Activated naive CD4-positive, alpha-beta T cell treated with anti-CD3 and anti-CD28 coated beads, Interleukin-2, amount 10 ng/mL, durations not matched to agents 7 days and 5 days (primary cell): ENCODE data around the gene TUBD1.
"Not testable (repeated sequence)": the region's sequence is repeated elsewhere in the genome, so short reads cannot be mapped to it uniquely, and the experiment has no call there.

Experiments
- CTCF ChIA-PET: fragments of 350-600 bp; sonication (Branson Sonifier 250); formaldehyde crosslinking; loops from one replicate; lab custom pipeline; 2021; ENCODE audit warnings: antibody characterized with exemption; lab: Charles Lee
- DNase-seq: peaks from one replicate; pipeline ENCODE4 v3.0.0-alpha.2; 2020
- H3K27ac Mint-ChIP-seq: one replicate; pipeline ENCODE4 v1.8.0; 2021; ENCODE audit warnings: mild to moderate bottlenecking, moderate library complexity, mixed read lengths
- H3K27me3 Mint-ChIP-seq: one replicate; pipeline ENCODE4 v1.8.0; 2021; ENCODE audit warnings: mild to moderate bottlenecking, mixed read lengths
- H3K36me3 Mint-ChIP-seq: one replicate; pipeline ENCODE4 v1.8.0; 2021; ENCODE audit warnings: mixed read lengths
- H3K4me1 Mint-ChIP-seq: one replicate; pipeline ENCODE4 v1.8.0; 2021; ENCODE audit warnings: mixed read lengths
- H3K4me3 Mint-ChIP-seq: one replicate; pipeline ENCODE4 v1.8.0; 2021; ENCODE audit warnings: mild to moderate bottlenecking, moderate library complexity, mixed read lengths
- H3K9me3 Mint-ChIP-seq: one replicate; pipeline ENCODE4 v1.8.0; 2021; ENCODE audit warnings: mixed read lengths

TUBD1 gene

GRCh38 chr17:59832883-59833379 lies 59.8 kb downstream of the TUBD1 start:
- peaks cover 75% of the 10 kb centered on the region for H3K4me1 Mint-ChIP-seq
- CTCF ChIA-PET = interaction anchor here (1.2 to 3.5 kb wide), 2 partner anchors 46 to 53 kb away, joined by 4 to 22 read pairs; no protein-coding TSS in a partner anchor
- H3K27ac Mint-ChIP-seq = peak overlapping the region; percentile 28
- H3K27me3 Mint-ChIP-seq = no peaks in the 10 kb centered on the region
- no peak for DNase-seq
- no peaks in the 10 kb centered on the region for H3K9me3 Mint-ChIP-seq
- H3K4me3 Mint-ChIP-seq = no peak overlapping the region
- H3K36me3 Mint-ChIP-seq = peaks cover 17% of the 10 kb centered on the region

DNA sequence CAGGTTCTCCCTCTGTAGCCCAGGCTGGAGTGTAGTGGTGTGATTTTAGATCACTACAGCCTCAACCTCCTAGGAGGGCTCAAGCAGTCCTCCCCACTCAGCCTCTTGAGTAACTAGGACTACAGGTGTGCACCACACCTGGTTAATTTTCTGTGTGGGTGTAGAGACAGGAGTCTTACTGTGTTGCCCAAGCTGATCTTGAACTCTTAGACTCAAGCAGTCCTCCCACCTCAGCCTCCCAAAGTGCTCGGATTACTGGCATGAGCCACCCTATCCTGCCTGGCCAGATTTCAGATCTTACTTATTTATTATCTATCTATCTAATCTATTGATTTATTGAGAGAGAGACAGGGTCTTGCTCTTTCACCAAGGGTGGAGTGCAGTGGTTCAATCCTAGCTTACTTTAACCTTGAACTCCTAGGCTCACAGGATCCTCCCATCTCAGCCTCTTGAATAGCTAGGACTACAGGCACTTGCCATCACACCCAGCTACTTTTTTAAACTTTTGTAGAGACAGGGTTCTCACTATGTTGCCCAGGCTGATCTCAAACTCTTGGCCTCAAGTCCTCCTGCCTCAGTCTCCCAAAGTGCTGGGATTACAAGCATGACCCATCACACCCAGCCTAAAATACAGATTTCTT lies 61.8 kb downstream of the TUBD1 start:
- Mint-ChIP-seq H3K27ac (peak overlapping the region; percentile 98), H3K4me3 (no peak overlapping the region), H3K4me1 (peaks cover 81% of the 10 kb centered on the region), H3K27me3 (no peaks in the 10 kb centered on the region), H3K36me3 (peaks cover 23% of the 10 kb centered on the region), H3K9me3 (no peaks in the 10 kb centered on the region)
- no peak for DNase-seq
- CTCF ChIA-PET = interaction anchor here (2.1 to 5.7 kb wide), 3 partner anchors 45 to 77 kb away, joined by 4 to 22 read pairs (median 21); no protein-coding TSS in a partner anchor

GRCh38 chr17:59830007-59830630 lies 62.6 kb downstream of the TUBD1 start:
- DNase-seq = no peak
- Mint-ChIP-seq H3K9me3 (no peaks in the 10 kb centered on the region), H3K36me3 (peaks cover 23% of the 10 kb centered on the region), H3K27ac (peak overlapping the region; percentile 98), H3K4me1 (peaks cover 84% of the 10 kb centered on the region), H3K27me3 (no peaks in the 10 kb centered on the region), H3K4me3 (peak overlapping the region; percentile 75)
- CTCF ChIA-PET = interaction anchor here (2.1 to 5.7 kb wide), 2 partner anchors 47 to 76 kb away, joined by 4 to 21 read pairs; no protein-coding TSS in a partner anchor

GRCh38 chr17:59829217-59830006 lies 63.3 kb downstream of the TUBD1 start:
- peak overlapping the region; percentile 75 for H3K4me3 Mint-ChIP-seq
- peaks cover 83% of the 10 kb centered on the region for H3K4me1 Mint-ChIP-seq
- no peaks in the 10 kb centered on the region for H3K9me3 Mint-ChIP-seq
- peak; percentile 50 for DNase-seq
- peak overlapping the region; percentile 98 for H3K27ac Mint-ChIP-seq
- H3K36me3 Mint-ChIP-seq = peaks cover 23% of the 10 kb centered on the region
- CTCF ChIA-PET = interaction anchor here (0.6 to 5.7 kb wide), 7 partner anchors 9 to 77 kb away, joined by 3 to 21 read pairs (median 4); no protein-coding TSS in a partner anchor
- H3K27me3 Mint-ChIP-seq = no peaks in the 10 kb centered on the region

- not testable (repeated sequence) for DNase-seq, H3K27me3 Mint-ChIP-seq, H3K9me3 Mint-ChIP-seq
- peaks cover 81% of the 10 kb centered on the region for H3K4me1 Mint-ChIP-seq
- CTCF ChIA-PET = interaction anchor here (1.0 to 5.7 kb wide), 7 partner anchors 10 to 77 kb away, joined by 3 to 21 read pairs (median 6); no protein-coding TSS in a partner anchor
- H3K4me3 Mint-ChIP-seq = peak overlapping the region; percentile 75
- peaks cover 22% of the 10 kb centered on the region for H3K36me3 Mint-ChIP-seq
- H3K27ac Mint-ChIP-seq = peak overlapping the region; percentile 98
Measured at GRCh38 chr17:59828819-59829216, 63.9 kb downstream of the TUBD1 start.

- CTCF ChIA-PET = interaction anchor here (1.4 to 5.7 kb wide), 6 partner anchors 21 to 76 kb away, joined by 3 to 21 read pairs (median 6); no protein-coding TSS in a partner anchor
- H3K4me3 Mint-ChIP-seq = peak overlapping the region; percentile 75
- peak overlapping the region; percentile 98 for H3K27ac Mint-ChIP-seq
- peaks cover 80% of the 10 kb centered on the region for H3K4me1 Mint-ChIP-seq
- peaks cover 22% of the 10 kb centered on the region for H3K36me3 Mint-ChIP-seq
- DNase-seq = no peak
- no peaks in the 10 kb centered on the region for H3K9me3 Mint-ChIP-seq
- H3K27me3 Mint-ChIP-seq = no peaks in the 10 kb centered on the region
Measured at GRCh38 chr17:59828478-59828760, 64.3 kb downstream of the TUBD1 start.

- Mint-ChIP-seq H3K4me1 (peaks cover 75% of the 10 kb centered on the region), H3K27ac (peak overlapping the region; percentile 98), H3K9me3 (no peaks in the 10 kb centered on the region), H3K27me3 (no peaks in the 10 kb centered on the region), H3K36me3 (peaks cover 20% of the 10 kb centered on the region), H3K4me3 (peak overlapping the region; percentile 75)
- DNase-seq = no peak
- CTCF ChIA-PET = interaction anchor here (1.4 to 5.7 kb wide), 6 partner anchors 21 to 76 kb away, joined by 3 to 21 read pairs (median 6); no protein-coding TSS in a partner anchor
Measured at GRCh38 chr17:59827721-59828477, 64.8 kb downstream of the TUBD1 start.

DNA sequence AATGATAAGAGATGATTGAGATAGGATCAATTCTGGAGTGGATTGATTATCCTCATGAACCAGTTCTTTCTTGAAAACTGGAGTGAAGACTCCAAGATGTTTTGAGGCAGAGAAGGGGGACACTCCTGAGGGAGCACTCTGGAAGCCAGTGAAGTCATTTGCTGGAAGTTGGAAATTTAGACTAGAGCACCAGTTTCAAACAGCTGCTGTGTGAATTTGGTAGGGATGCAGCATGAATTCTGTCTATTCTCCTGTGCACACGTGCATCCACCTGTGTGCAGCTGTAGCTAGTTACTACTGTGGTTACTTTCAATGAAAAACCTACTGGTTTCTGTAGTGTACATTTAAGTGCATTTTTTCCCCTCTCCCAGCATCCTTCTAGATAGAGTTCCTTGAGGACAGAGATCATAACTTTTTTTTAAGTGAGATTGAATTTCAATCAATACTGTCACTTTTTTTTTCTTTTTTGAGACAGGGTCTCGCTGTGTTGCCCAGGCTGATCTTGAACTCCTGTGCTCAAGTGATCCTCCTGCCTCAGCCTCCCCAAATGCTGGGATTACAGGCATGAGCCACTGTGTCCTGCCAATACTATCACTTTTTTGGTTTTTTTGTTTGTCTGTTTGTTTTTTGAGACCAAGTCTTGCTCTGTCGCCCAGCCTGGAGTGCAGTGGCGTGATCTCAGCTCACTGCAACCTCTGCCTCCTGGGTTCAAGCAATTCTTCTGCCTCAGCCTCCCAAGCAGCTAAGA lies 65.9 kb downstream of the TUBD1 start:
- peaks cover 22% of the 10 kb centered on the region for H3K36me3 Mint-ChIP-seq
- CTCF ChIA-PET = interaction anchor here (0.7 to 5.7 kb wide), 5 partner anchors 13 to 73 kb away, joined by 3 to 21 read pairs (median 4); no protein-coding TSS in a partner anchor
- peaks cover 69% of the 10 kb centered on the region for H3K4me1 Mint-ChIP-seq
- H3K27ac Mint-ChIP-seq = peak overlapping the region; percentile 98
- H3K4me3 Mint-ChIP-seq = peak overlapping the region; percentile 47
- no peaks in the 10 kb centered on the region for H3K27me3 Mint-ChIP-seq
- DNase-seq = no peak
- no peaks in the 10 kb centered on the region for H3K9me3 Mint-ChIP-seq

GRCh38 chr17:59825533-59826322 lies 67.0 kb downstream of the TUBD1 start:
- CTCF ChIA-PET = interaction anchor here (0.7 to 2.1 kb wide), 3 partner anchors 28 to 72 kb away, joined by 3 to 9 read pairs (median 4); no protein-coding TSS in a partner anchor
- peaks cover 60% of the 10 kb centered on the region for H3K4me1 Mint-ChIP-seq

GRCh38 chr17:59815965-59816364 lies 76.8 kb downstream of the TUBD1 start:
- H3K9me3 Mint-ChIP-seq = no peaks in the 10 kb centered on the region
- no peaks in the 10 kb centered on the region for H3K27me3 Mint-ChIP-seq
- H3K27ac Mint-ChIP-seq = no peak overlapping the region
- CTCF ChIA-PET = no interaction called here
- DNase-seq = no peak
- no peak overlapping the region for H3K4me3 Mint-ChIP-seq
- peaks cover 16% of the 10 kb centered on the region for H3K4me1 Mint-ChIP-seq
- peaks cover 37% of the 10 kb centered on the region for H3K36me3 Mint-ChIP-seq

More at GRCh38 chr17:59825533-59826322, 67.0 kb downstream of the TUBD1 start:
- H3K27me3 Mint-ChIP-seq = no peaks in the 10 kb centered on the region
- no peaks in the 10 kb centered on the region for H3K9me3 Mint-ChIP-seq
- no peak for DNase-seq
- peak overlapping the region; percentile 47 for H3K4me3 Mint-ChIP-seq
- peak overlapping the region; percentile 98 for H3K27ac Mint-ChIP-seq
- H3K36me3 Mint-ChIP-seq = peaks cover 19% of the 10 kb centered on the region

- Mint-ChIP-seq H3K36me3 (peaks cover 30% of the 10 kb centered on the region), H3K9me3 (no peaks in the 10 kb centered on the region), H3K27ac (no peak overlapping the region), H3K4me1 (peaks cover 13% of the 10 kb centered on the region), H3K4me3 (no peak overlapping the region), H3K27me3 (no peaks in the 10 kb centered on the region)
- DNase-seq = no peak
- CTCF ChIA-PET = interaction anchor here (1.1 kb wide), 1 partner anchor 11 kb away, joined by 3 read pairs; no protein-coding TSS in a partner anchor
Measured at GRCh38 chr17:59814685-59815084, 78.1 kb downstream of the TUBD1 start.

- Mint-ChIP-seq H3K4me1 (peaks cover 13% of the 10 kb centered on the region), H3K9me3 (no peaks in the 10 kb centered on the region), H3K4me3 (no peak overlapping the region), H3K27me3 (no peaks in the 10 kb centered on the region), H3K36me3 (peaks cover 32% of the 10 kb centered on the region), H3K27ac (no peak overlapping the region)
- no peak for DNase-seq
- CTCF ChIA-PET = interaction anchor here (1.1 kb wide), 1 partner anchor 11 kb away, joined by 3 read pairs; no protein-coding TSS in a partner anchor
Measured at GRCh38 chr17:59814276-59814675, 78.5 kb downstream of the TUBD1 start.
